ENCODE results near the gene SLC25A38.
"Not testable (repeated sequence)": the region's sequence is repeated elsewhere in the genome, so short reads cannot be mapped to it uniquely, and the experiment has no call there.

Gene SLC25A38

GRCh38 chr3:39353168-39353927, 29.8 kb upstream of the SLC25A38 start:
- not testable (repeated sequence) for ATAC-seq

- TF ChIP-seq ZNF8 (CRISPR knock-in tag; IDR thresholded peaks at IDR 0.05) (no peak), CSRNP3 (CRISPR knock-in tag; IDR thresholded peaks at IDR 0.05) (no peak), ARNTL (CRISPR knock-in tag; IDR thresholded peaks at IDR 0.05; ENCODE audit: borderline replicate concordance, low read depth) (no peak), ISL1 (CRISPR knock-in tag; IDR thresholded peaks at IDR 0.05) (no peak), ZFP30 (CRISPR knock-in tag; IDR thresholded peaks at IDR 0.05) (no peak), ZNF565 (CRISPR knock-in tag; conservative IDR thresholded peaks at IDR 0.05; ENCODE audit: low read depth) (no peak), CREB5 (CRISPR knock-in tag; IDR thresholded peaks at IDR 0.05; ENCODE audit: low read depth) (no peak), RARB (CRISPR knock-in tag; IDR thresholded peaks at IDR 0.05) (no peak), GLIS3 (CRISPR knock-in tag; IDR thresholded peaks at IDR 0.05) (no peak), TSHZ2 (CRISPR knock-in tag; IDR thresholded peaks at IDR 0.05) (no peak), TOX (CRISPR knock-in tag; IDR thresholded peaks at IDR 0.05; ENCODE audit: borderline replicate concordance) (no peak)
Observed at GRCh38 chr3:39358333-39358732, 24.8 kb upstream of the SLC25A38 start.

GRCh38 chr3:39361252-39361927, 21.8 kb upstream of the SLC25A38 start:
- no peak for ATAC-seq
- TF ChIP-seq ARNTL (CRISPR knock-in tag; IDR thresholded peaks at IDR 0.05; ENCODE audit: borderline replicate concordance, low read depth) (no peak), ZFP3 (CRISPR knock-in tag; IDR thresholded peaks at IDR 0.05) (no peak), PATZ1 (CRISPR knock-in tag; IDR thresholded peaks at IDR 0.05; ENCODE audit: borderline replicate concordance) (no peak), ZNF565 (CRISPR knock-in tag; conservative IDR thresholded peaks at IDR 0.05; ENCODE audit: low read depth) (no peak), CSDC2 (CRISPR knock-in tag; IDR thresholded peaks at IDR 0.05) (no peak), TSHZ2 (CRISPR knock-in tag; IDR thresholded peaks at IDR 0.05) (no peak), CSRNP3 (CRISPR knock-in tag; IDR thresholded peaks at IDR 0.05) (no peak), POU6F1 (CRISPR knock-in tag; IDR thresholded peaks at IDR 0.05; ENCODE audit: borderline replicate concordance, low read depth) (no peak)

More at GRCh38 chr3:39358333-39358732, 24.8 kb upstream of the SLC25A38 start:
- no peak for ATAC-seq

Data from SK-N-SH treated with all-trans-retinoic acid at 6 μM for 48 hours (cell line).